H1 (cell line): Measurements from ENCODE around the gene TNIP1. TPM values are rescaled to one million over a fixed set of nuclear protein-coding genes. Genes with fewer than 3 reads are reported as not detected.

Experiments
- CTCF ChIA-PET: fragments of 300-600 bp; sonication (Branson Sonifier 250); formaldehyde crosslinking; loops from one replicate; lab custom pipeline; 2021; ENCODE audit not compliant: partially characterized antibody; lab: Charles Lee
- POLR2A ChIA-PET: fragments of 300-600 bp; sonication (Branson Sonifier 250); formaldehyde crosslinking; loops from one replicate; lab custom pipeline; 2021; ENCODE audit warnings: inconsistent platforms; ENCODE audit not compliant: partially characterized antibody; lab: Charles Lee
- DNase-seq, 2 experiments: peaks; one replicate each; pipeline versions ENCODE4 v3.0.0 to v3.0.0-alpha.2; 2010 to 2022; ENCODE audit warnings: low spot score in 2 of 2, low read depth in 1 of 2, mixed read lengths in 1 of 2
- FAIRE-seq: peaks from 2 replicates; lab custom pipeline; 2011; peaks lifted over from hg19 to GRCh38; lab: Jason Lieb, UNC
- H2AFZ ChIP-seq: 2 replicates; pipeline ENCODE4 v1.8.1; 2012; ENCODE audit warnings: low read length, inconsistent platforms
- H2AK5ac ChIP-seq: 2 replicates; pipeline ENCODE4 v1.6.1; 2013; ENCODE audit warnings: low read depth, low read length
- H2BK120ac ChIP-seq: replicated peaks from 2 replicates; pipeline ENCODE3; 2013; ENCODE audit warnings: low read depth, low read length, inconsistent platforms
- H2BK12ac ChIP-seq: 2 replicates; pipeline ENCODE4 v1.6.1; 2013; ENCODE audit warnings: low read depth, low read length
- H2BK15ac ChIP-seq: 2 replicates; pipeline ENCODE4 v1.6.1; 2013; ENCODE audit warnings: low read length
- H2BK20ac ChIP-seq: 2 replicates; pipeline ENCODE4 v1.6.1; 2013; ENCODE audit warnings: low read length
- H2BK5ac ChIP-seq: 2 replicates; pipeline ENCODE4 v1.6.1; 2013; ENCODE audit warnings: low read depth, low read length
- H3K14ac ChIP-seq: 2 replicates; pipeline ENCODE4 v1.6.1; 2013; ENCODE audit warnings: inconsistent platforms; ENCODE audit not compliant: insufficient read length
- H3K18ac ChIP-seq: 2 replicates; pipeline ENCODE4 v1.6.1; 2013; ENCODE audit warnings: low read length; ENCODE audit errors: extremely low read depth
- H3K23ac ChIP-seq: 2 replicates; pipeline ENCODE4 v1.6.1; 2013; ENCODE audit warnings: inconsistent platforms; ENCODE audit not compliant: insufficient read length
- H3K23me2 ChIP-seq: 2 replicates; pipeline ENCODE4 v1.6.1; 2013; ENCODE audit warnings: low read depth, low read length
- H3K27ac ChIP-seq: 2 replicates; pipeline ENCODE4 v1.6.1; 2011; ENCODE audit warnings: low read depth, low read length, inconsistent platforms
- H3K27me3 ChIP-seq, 4 experiments: replicated peaks in 1 of 4; 1 replicate in 1 of 4; 2 replicates in 3 of 4; pipeline versions ENCODE4 v1.6.1 to v1.8.1; 2011 to 2013; ENCODE audit warnings: low read length in 3 of 4, mild to moderate bottlenecking in 3 of 4, inconsistent platforms in 2 of 4, mixed read lengths in 2 of 4, moderate library complexity in 1 of 4; ENCODE audit not compliant: control insufficient read depth in 3 of 4, insufficient read depth in 3 of 4; ENCODE audit errors: extremely low read depth in 1 of 4
- H3K36me3 ChIP-seq, 4 experiments: 2 replicates each; pipeline versions ENCODE4 v1.6.1 to v1.8.1; 2011 to 2013; ENCODE audit warnings: mild to moderate bottlenecking in 4 of 4, low read length in 3 of 4, moderate library complexity in 2 of 4, control low read depth in 1 of 4, inconsistent platforms in 1 of 4; ENCODE audit not compliant: insufficient read depth in 4 of 4, control insufficient read depth in 2 of 4
- H3K4ac ChIP-seq: replicated peaks from 2 replicates; pipeline ENCODE3; 2013; ENCODE audit warnings: low read length, low read depth, mixed read lengths, inconsistent platforms; ENCODE audit not compliant: insufficient read length
- H3K4me1 ChIP-seq, 4 experiments: replicated peaks in 1 of 4; 1 replicate in 1 of 4; 2 replicates in 3 of 4; pipeline versions ENCODE4 v1.6.1 to v1.8.1; 2011 to 2013; ENCODE audit warnings: low read length in 3 of 4, inconsistent platforms in 2 of 4, mixed read lengths in 1 of 4; ENCODE audit not compliant: insufficient read depth in 4 of 4, control insufficient read depth in 3 of 4
- H3K4me2 ChIP-seq, 2 experiments: 2 replicates each; pipeline versions ENCODE4 v1.6.1 to v1.8.1; 2011 to 2013; ENCODE audit warnings: low read depth in 2 of 2, low read length in 2 of 2, control low read depth in 1 of 2, inconsistent platforms in 1 of 2, mild to moderate bottlenecking in 1 of 2; ENCODE audit not compliant: insufficient read depth in 1 of 2
- H3K4me3 ChIP-seq, 4 experiments: fragments of 200-600, 300-600 bp in 1 of 4; sonication (generic), shearing (Covaris generic), sonication (Bioruptor Twin) in 1 of 4; 2 replicates each; pipeline versions ENCODE4 v1.5.1 to v1.8.1; 2011 to 2016; ENCODE audit warnings: low read length in 4 of 4, low read depth in 3 of 4, control low read depth in 2 of 4, inconsistent platforms in 2 of 4, mild to moderate bottlenecking in 2 of 4, mixed read lengths in 1 of 4, moderate library complexity in 1 of 4; ENCODE audit not compliant: insufficient read depth in 2 of 4; ENCODE audit errors: extremely low read depth in 1 of 4
- H3K56ac ChIP-seq: replicated peaks from 2 replicates; pipeline ENCODE3; 2013; ENCODE audit warnings: low read depth, mild to moderate bottlenecking, mixed read lengths, low read length, inconsistent platforms; ENCODE audit not compliant: insufficient read length
- H3K79me1 ChIP-seq: 2 replicates; pipeline ENCODE4 v1.6.1; 2013; ENCODE audit warnings: low read depth, low read length, control low read depth
- H3K79me2 ChIP-seq, 2 experiments: 2 replicates each; pipeline versions ENCODE4 v1.6.1 to v1.8.1; 2012 to 2013; ENCODE audit warnings: low read length in 2 of 2, mild to moderate bottlenecking in 2 of 2, inconsistent platforms in 1 of 2; ENCODE audit not compliant: insufficient read depth in 2 of 2, control insufficient read depth in 1 of 2
- H3K9ac ChIP-seq, 4 experiments: replicated peaks in 1 of 4; 1 replicate in 1 of 4; 2 replicates in 3 of 4; pipeline versions ENCODE4 v1.6.1 to v1.8.1; 2011 to 2013; ENCODE audit warnings: low read depth in 3 of 4, low read length in 3 of 4, control low read depth in 2 of 4, mild to moderate bottlenecking in 2 of 4, moderate library complexity in 2 of 4, inconsistent platforms in 1 of 4; ENCODE audit errors: extremely low read depth in 1 of 4
- H3K9me3 ChIP-seq, 2 experiments: 2 replicates each; pipeline versions ENCODE4 v1.6.1 to v1.8.1; 2012 to 2013; ENCODE audit warnings: mild to moderate bottlenecking in 2 of 2, moderate library complexity in 2 of 2, control low read depth in 1 of 2, inconsistent platforms in 1 of 2, low read depth in 1 of 2, low read length in 1 of 2, mixed read lengths in 1 of 2; ENCODE audit not compliant: insufficient read depth in 2 of 2
- H4K20me1 ChIP-seq, 2 experiments: replicated peaks in 1 of 2; 2 replicates each; pipeline versions ENCODE3 to v1.8.1; 2011 to 2013; ENCODE audit warnings: inconsistent platforms in 2 of 2, low read length in 2 of 2, mild to moderate bottlenecking in 1 of 2; ENCODE audit not compliant: insufficient read depth in 2 of 2, control insufficient read depth in 1 of 2
- H4K5ac ChIP-seq: 2 replicates; pipeline ENCODE4 v1.6.1; 2013; ENCODE audit warnings: low read length, low read depth, mixed read lengths, inconsistent platforms; ENCODE audit not compliant: insufficient read length
- H4K8ac ChIP-seq: 2 replicates; pipeline ENCODE4 v1.8.0; 2013; ENCODE audit warnings: mild to moderate bottlenecking, moderate library complexity, low read length, inconsistent platforms; ENCODE audit not compliant: insufficient read depth; ENCODE audit errors: extremely low read depth
- H4K91ac ChIP-seq: replicated peaks from 2 replicates; pipeline ENCODE3; 2013; ENCODE audit warnings: low read length, mixed read lengths, inconsistent platforms; ENCODE audit not compliant: insufficient read length
- ASH2L ChIP-seq: fragments of 200-600, 300-600 bp; sonication (generic); IDR thresholded peaks from one replicate; pipeline ENCODE4 v1.7.1; 2017; ENCODE audit warnings: low read length
- BCL11A ChIP-seq, 2 experiments: IDR thresholded peaks; one replicate each; pipeline ENCODE4 v1.6.1; 2011; ENCODE audit warnings: low read depth in 2 of 2, low read length in 2 of 2, mild to moderate bottlenecking in 2 of 2
- CEBPB ChIP-seq: IDR thresholded peaks from 2 replicates; pipeline ENCODE4 v1.6.1; 2012; ENCODE audit warnings: low read depth, low read length
- E2F6 ChIP-seq: IDR thresholded peaks from 2 replicates; pipeline ENCODE4 v1.6.1; 2012; ENCODE audit warnings: inconsistent platforms
- FOSL1 ChIP-seq: IDR thresholded peaks from 2 replicates; pipeline ENCODE4 v1.6.1; 2011; ENCODE audit warnings: mild to moderate bottlenecking, low read depth, low read length, moderate library complexity; ENCODE audit not compliant: insufficient read depth
- HDAC6 ChIP-seq: IDR thresholded peaks from one replicate; pipeline ENCODE4 v1.7.1; 2012; ENCODE audit warnings: low read depth, mild to moderate bottlenecking, inconsistent platforms, low read length, moderate library complexity
- JUN ChIP-seq: IDR thresholded peaks from 2 replicates; pipeline ENCODE4 v1.6.1; 2011; ENCODE audit warnings: low read depth, mild to moderate bottlenecking, improper control_type of control experiment, low read length
- KDM1A ChIP-seq: fragments of 200-600, 300-600 bp; sonication (generic); IDR thresholded peaks from 2 replicates; pipeline ENCODE4 v1.7.1; 2016; ENCODE audit warnings: mild to moderate bottlenecking, low read length, borderline replicate concordance
- MAFK ChIP-seq: IDR thresholded peaks from 2 replicates; pipeline ENCODE4 v1.6.1; 2012; ENCODE audit warnings: low read depth, mild to moderate bottlenecking, improper control_type of control experiment, low read length
- NRF1 ChIP-seq: IDR thresholded peaks from 2 replicates; pipeline ENCODE4 v1.6.1; 2011; ENCODE audit warnings: mild to moderate bottlenecking, low read depth, low read length, improper control_type of control experiment
- POLR2A ChIP-seq, 2 experiments: IDR thresholded peaks; 1 replicate in 1 of 2; 2 replicates in 1 of 2; pipeline ENCODE4 v1.6.1; 2011; ENCODE audit warnings: low read depth in 2 of 2, low read length in 2 of 2, mild to moderate bottlenecking in 2 of 2; ENCODE audit errors: control extremely low read depth in 1 of 2
- POLR2AphosphoS5 ChIP-seq: IDR thresholded peaks from 2 replicates; pipeline ENCODE4 v1.6.1; 2011; ENCODE audit warnings: low read depth, low read length
- RFX5 ChIP-seq: IDR thresholded peaks from 2 replicates; pipeline ENCODE4 v1.6.1; 2011; ENCODE audit warnings: low read depth, low read length, improper control_type of control experiment, borderline replicate concordance
- SIRT6 ChIP-seq: IDR thresholded peaks from one replicate; pipeline ENCODE4 v1.7.1; 2012; ENCODE audit warnings: low read length, inconsistent platforms
- SP1 ChIP-seq: IDR thresholded peaks from 2 replicates; pipeline ENCODE4 v1.6.1; 2011; ENCODE audit warnings: low read depth, low read length
- WGBS, 2 experiments: shearing (Covaris generic) in 1 of 2; methylation state at CpG; one replicate each; pipeline versions ENCODE4 v1.1.6 to v1.1.7; 2013 to 2015; ENCODE audit warnings: low lambda C conversion rate in 2 of 2, mixed read lengths in 2 of 2, inconsistent platforms in 1 of 2, low coverage in 1 of 2, missing lambda C conversion rate in 1 of 2; ENCODE audit not compliant: insufficient replicate concordance in 2 of 2, insufficient coverage in 1 of 2, insufficient read length in 1 of 2; ENCODE audit errors: extremely low coverage in 1 of 2, missing lambda C conversion rate in 1 of 2; 5-methylcytosine and 5-hydroxymethylcytosine counted together
- polyA plus RNA-seq, 7 experiments: library from polyadenylated mRNA; depleted of rRNA in 3 of 7; stranded (reverse) in 5 of 7; unstranded in 2 of 7; fragments of >200 nt in 5 of 7; fragments of 200-250 nt in 2 of 7; gene quantifications; 1 replicate in 5 of 7; 2 replicates in 1 of 7; 4 replicates in 1 of 7; pipeline versions ENCODE4 v1.2.1 to v1.2.3, GENCODE V29; 2011 to 2013; ENCODE audit warnings: missing spikeins in 2 of 7, mixed read lengths in 2 of 7
- total RNA-seq: library from RNA; stranded (reverse); fragmentation: NEBNext Ultra II Directional; extraction: Animal tissue kit (Norgen Biotek cat#: 25700); gene quantifications from 2 replicates; pipeline ENCODE4 v1.2.1, GENCODE V29; 2021

Gene TNIP1
- total and polyA plus RNA-seq, 2 of the 8 experiments (the other 6 are each of a cell fraction or from before 2014, with no cell fraction given) = 14.2 to 31.9 TPM

GRCh38 chr5:151085517-151086041 lies 4.7 kb upstream of the TNIP1 start:
- Histone ChIP-seq H4K8ac (no peak overlapping the region), H3K36me3 (no peaks in the 10 kb centered on the region), H3K4me2 (no peak overlapping the region), H3K23me2 (no peaks in the 10 kb centered on the region; the same call in 1 of the 2 replicates), H4K91ac (no peak overlapping the region), H3K4me3 (no peak overlapping the region), H2AFZ (peak overlapping the region; percentile 86; the same call in 1 of the 2 replicates), H2BK5ac (no peak overlapping the region), H2BK12ac (no peak overlapping the region), H3K4ac (no peak overlapping the region), H2BK120ac (no peak overlapping the region), H3K14ac (no peak overlapping the region), H3K56ac (no peak overlapping the region), H3K18ac (no peak overlapping the region; the same call in 1 of the 2 replicates), H2BK20ac (no peak overlapping the region), H3K79me1 (no peaks in the 10 kb centered on the region), H3K27me3 (no peaks in the 10 kb centered on the region; a peak in 2 of 7 replicates), H3K23ac (no peak overlapping the region), H4K5ac (no peak overlapping the region), H4K20me1 (no peaks in the 10 kb centered on the region), H2AK5ac (no peak overlapping the region), H3K9me3 (no peaks in the 10 kb centered on the region), H3K27ac (no peak overlapping the region), H3K4me1 (peaks cover 0 to 4% (median 1%) of the 10 kb centered on the region in 4 experiments; a peak in 4 of 7 replicates), H3K79me2 (no peaks in the 10 kb centered on the region), H3K9ac (no peak overlapping the region), H2BK15ac (no peak overlapping the region)
- DNase-seq (no peak), FAIRE-seq (no peak)
- POLR2A ChIA-PET = interaction anchor here (1.3 to 1.9 kb wide), 2 partner anchors 10 to 65 kb away, joined by 3 to 4 read pairs; partner anchors contain the start of gene GPX3
- 72% methylated on average over 8 of the region's 9 CpGs; no CpG with 5 or more reads in 1 of the 2 experiments for WGBS, 2 experiments
- CTCF ChIA-PET = interaction anchor here (1.2 to 6.1 kb wide), 8 partner anchors 14 to 153 kb away, joined by 3 to 39 read pairs (median 6); no protein-coding TSS in a partner anchor
- TF ChIP-seq ASH2L = no peak
- no peak for TF ChIP-seq SP1
- no peak for TF ChIP-seq BCL11A (IDR thresholded peaks at IDR 0.05; ENCODE audit: low read depth in 2 of 2, low read length in 2 of 2)
- no peak for TF ChIP-seq KDM1A
- no peak for TF ChIP-seq JUN
- TF ChIP-seq HDAC6 = no peak
- TF ChIP-seq SIRT6 = no peak
- TF ChIP-seq E2F6 = no peak
- no peak for TF ChIP-seq POLR2AphosphoS5
- no peak for TF ChIP-seq RFX5
- no peak for TF ChIP-seq CEBPB
- no peak for TF ChIP-seq FOSL1
- no peak for TF ChIP-seq POLR2A (IDR thresholded peaks at IDR 0.05; ENCODE audit: control extremely low read depth in 1 of 2, low read depth in 2 of 2, low read length in 2 of 2)
- TF ChIP-seq MAFK = no peak
- TF ChIP-seq NRF1 = no peak
